Measurements from ENCODE around the gene LRCH1.

GRCh38 chr13:46632176-46632575 is 79.2 kb downstream of the LRCH1 start:
- TF ChIP-seq RAD21 (IDR thresholded peaks at IDR 0.05; ENCODE audit: low read length) (no peak), GATA2 (CRISPR knock-in tag; IDR thresholded peaks at IDR 0.05) (no peak), CTCF (IDR thresholded peaks at IDR 0.05) (no peak), EZH2phosphoT487 (IDR thresholded peaks at IDR 0.05; ENCODE audit: borderline replicate concordance, low read depth) (no peak), POLR2AphosphoS5 (IDR thresholded peaks at IDR 0.05; ENCODE audit: low read depth, low read length) (no peak), USF2 (IDR thresholded peaks at IDR 0.05; ENCODE audit: borderline replicate concordance, low read depth, low read length) (no peak), REST (IDR thresholded peaks at IDR 0.05; ENCODE audit: low read depth, low read length) (no peak), GABPA (IDR thresholded peaks at IDR 0.05; ENCODE audit: low read depth) (no peak), IRF3 (IDR thresholded peaks at IDR 0.05; ENCODE audit: low read depth, low read length) (no peak), MXI1 (IDR thresholded peaks at IDR 0.05; ENCODE audit: low read depth, low read length) (no peak)

Data from SK-N-SH (cell line).